Esophagus muscularis mucosa (tissue), 4 donors: ENCODE data around the gene GLCE. TPM values are rescaled to one million over a fixed set of nuclear protein-coding genes. Genes with fewer than 3 reads are reported as not detected.

Source experiments
- DNase-seq: peaks from one replicate; pipeline ENCODE4 v3.0.0-alpha.2; 2017; ENCODE audit errors: extremely low spot score
- H3K27ac ChIP-seq, 4 donors: fragments of 200-600 bp; sonication (generic); replicated peaks in 1 of 4; 1 replicate in 3 of 4; 2 replicates in 1 of 4; pipeline ENCODE4 v1.5.1; 2016 to 2019; ENCODE audit warnings: mild to moderate bottlenecking in 1 of 4
- H3K27me3 ChIP-seq, 4 donors: fragments of 200-600 bp; sonication (generic); one replicate each; pipeline versions ENCODE4 v1.5.1 to v1.6.0; 2016 to 2019
- H3K36me3 ChIP-seq, 4 donors: fragments of 200-600 bp; sonication (generic); one replicate each; pipeline ENCODE4 v1.5.1; 2016 to 2019
- H3K4me1 ChIP-seq, 4 donors: fragments of 200-600 bp; sonication (generic); one replicate each; pipeline ENCODE4 v1.5.1; 2016 to 2019
- H3K4me3 ChIP-seq, 4 donors: fragments of 200-600 bp; sonication (generic); 1 replicate in 2 of 4; 2 replicates in 2 of 4; pipeline ENCODE4 v1.5.1; 2016 to 2019; ENCODE audit warnings: mild to moderate bottlenecking in 4 of 4, moderate library complexity in 1 of 4
- H3K9me3 ChIP-seq, 4 donors: fragments of 200-600 bp; sonication (generic); 1 replicate in 3 of 4; 2 replicates in 1 of 4; pipeline ENCODE4 v1.5.1; 2016 to 2019
- CTCF ChIP-seq, 3 experiments: fragments of 200-600 bp in 2 of 3; fragments of 450-650 bp in 1 of 3; sonication (generic) in 2 of 3; IDR thresholded peaks; one replicate each; pipeline ENCODE4 v1.5.1; 2017 to 2019; ENCODE audit warnings: antibody characterized with exemption in 3 of 3, mild to moderate bottlenecking in 2 of 3, moderate library complexity in 1 of 3
- EP300 ChIP-seq: sonication (generic); formaldehyde crosslinking; IDR thresholded peaks from one replicate; pipeline ENCODE4 v1.6.1; 2017; ENCODE audit warnings: antibody characterized with exemption
- POLR2A ChIP-seq: fragments of 450-650 bp; IDR thresholded peaks from one replicate; pipeline ENCODE4 v1.6.1; 2017; ENCODE audit warnings: antibody characterized with exemption, moderate library complexity, mild to moderate bottlenecking, low read depth
- POLR2AphosphoS5 ChIP-seq, 2 donors: sonication (generic); formaldehyde crosslinking; IDR thresholded peaks; one replicate each; pipeline ENCODE4 v1.6.1; 2017; ENCODE audit warnings: antibody characterized with exemption in 2 of 2
- WGBS: methylation state at CpG from one replicate; pipeline ENCODE4 v1.1.5; 2018; 5-methylcytosine and 5-hydroxymethylcytosine counted together
- intact Hi-C: fragments of 100-400 bp; cut with DNase I; formaldehyde crosslinking; loops from one replicate; pipeline ENCODE4 v1.15.1; 2023
- total RNA-seq, 4 donors: library from RNA; depleted of rRNA; stranded (reverse); fragments of >200 nt; gene quantifications; one replicate each; pipeline versions ENCODE4 v1.1.0 to v1.2.1, GENCODE V29; 2016

GLCE gene
- total RNA-seq, 4 donors from 2014 or later = 9.6 to 13.2 (median 9.8) TPM

- 78% methylated on average over 9 of the region's 9 CpGs for WGBS
- Histone ChIP-seq H3K4me1 (peaks cover 0 to 4% (median 0%) of the 10 kb centered on the region in 4 donors), H3K9me3 (no peaks in the 10 kb centered on the region), H3K27me3 (peaks cover 0 to 4% (median 0%) of the 10 kb centered on the region in 4 donors), H3K4me3 (no peak overlapping the region), H3K27ac (no peak overlapping the region), H3K36me3 (no peaks in the 10 kb centered on the region)
- TF ChIP-seq POLR2AphosphoS5 (IDR thresholded peaks at IDR 0.05) (no peak), CTCF (IDR thresholded peaks at IDR 0.05) (no peak), EP300 (no peak), POLR2A (no peak)
- intact Hi-C loops = no loop called here
- no peak for DNase-seq
Measured at GRCh38 chr15:69277316-69277715, 116.9 kb downstream of the GLCE start.

GRCh38 chr15:69279636-69280035 lies 119.2 kb downstream of the GLCE start:
- 97% methylated on average over 7 of the region's 7 CpGs for WGBS
- Histone ChIP-seq H3K4me3 (no peak overlapping the region), H3K9me3 (no peaks in the 10 kb centered on the region), H3K27ac (no peak overlapping the region), H3K4me1 (peaks cover 0 to 4% (median 0%) of the 10 kb centered on the region in 4 donors), H3K36me3 (no peaks in the 10 kb centered on the region), H3K27me3 (peaks cover 0 to 16% (median 0%) of the 10 kb centered on the region in 4 donors)
- TF ChIP-seq CTCF (IDR thresholded peaks at IDR 0.05) = no peak
- TF ChIP-seq POLR2A = no peak
- no peak for TF ChIP-seq POLR2AphosphoS5 (IDR thresholded peaks at IDR 0.05)
- no peak for TF ChIP-seq EP300
- intact Hi-C loops = no loop called here
- DNase-seq = no peak

GRCh38 chr15:69280783-69281182 lies 120.3 kb downstream of the GLCE start:
- WGBS = 61% methylated on average over 5 of the region's 5 CpGs
- Histone ChIP-seq H3K4me1 (peaks cover 0 to 4% (median 0%) of the 10 kb centered on the region in 4 donors), H3K27ac (no peak overlapping the region), H3K9me3 (no peaks in the 10 kb centered on the region), H3K36me3 (no peaks in the 10 kb centered on the region), H3K4me3 (no peak overlapping the region), H3K27me3 (peaks cover 0 to 21% (median 0%) of the 10 kb centered on the region in 4 donors)
- peak; percentile 68 for DNase-seq
- TF ChIP-seq POLR2A = no peak
- TF ChIP-seq POLR2AphosphoS5 (IDR thresholded peaks at IDR 0.05) = no peak
- no peak for TF ChIP-seq CTCF (IDR thresholded peaks at IDR 0.05)
- no peak for TF ChIP-seq EP300
- intact Hi-C loops = no loop called here

- DNase-seq = no peak
- H3K27ac ChIP-seq = no peak overlapping the region
- H3K36me3 ChIP-seq = no peaks in the 10 kb centered on the region
- no peaks in the 10 kb centered on the region for H3K9me3 ChIP-seq
- no peak overlapping the region for H3K4me3 ChIP-seq
- peaks cover 0 to 21% (median 0%) of the 10 kb centered on the region in 4 donors for H3K27me3 ChIP-seq
- WGBS = 98% methylated on average over 8 of the region's 9 CpGs
- H3K4me1 ChIP-seq = no peaks in the 10 kb centered on the region
- TF ChIP-seq POLR2A (no peak), CTCF (IDR thresholded peaks at IDR 0.05) (no peak), EP300 (no peak), POLR2AphosphoS5 (IDR thresholded peaks at IDR 0.05) (no peak)
- intact Hi-C loops = no loop called here
Measured at GRCh38 chr15:69282104-69282743, 121.8 kb downstream of the GLCE start.
